HS-5 (cell line): ENCODE results near the gene ERBB4.
"Not testable (repeated sequence)": the region's sequence is repeated elsewhere in the genome, so short reads cannot be mapped to it uniquely, and the experiment has no call there.

Experiments
- DNase-seq: peaks from one replicate; pipeline ENCODE4 v3.0.0-alpha.2; 2012; ENCODE audit warnings: low read depth

Gene ERBB4

DNA sequence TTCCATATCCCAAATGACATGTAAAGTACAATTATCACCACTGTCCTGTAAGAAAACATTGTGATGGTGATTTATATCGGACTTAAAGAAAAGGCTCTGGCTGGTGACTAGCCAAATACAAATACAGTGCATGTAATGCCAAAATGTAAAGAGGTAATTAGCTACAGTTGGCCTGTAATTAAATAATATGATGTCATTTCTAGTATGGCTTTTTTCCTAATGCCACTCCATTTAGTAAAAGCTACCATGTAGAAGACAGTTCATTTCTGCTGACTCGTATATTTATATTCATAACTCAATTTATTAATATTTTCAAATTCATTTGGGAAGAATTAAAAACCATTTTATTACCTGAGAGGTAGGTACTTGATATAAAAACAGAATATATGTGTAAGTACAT lies 815.7 kb downstream of the ERBB4 start:
- no peak for DNase-seq

DNA sequence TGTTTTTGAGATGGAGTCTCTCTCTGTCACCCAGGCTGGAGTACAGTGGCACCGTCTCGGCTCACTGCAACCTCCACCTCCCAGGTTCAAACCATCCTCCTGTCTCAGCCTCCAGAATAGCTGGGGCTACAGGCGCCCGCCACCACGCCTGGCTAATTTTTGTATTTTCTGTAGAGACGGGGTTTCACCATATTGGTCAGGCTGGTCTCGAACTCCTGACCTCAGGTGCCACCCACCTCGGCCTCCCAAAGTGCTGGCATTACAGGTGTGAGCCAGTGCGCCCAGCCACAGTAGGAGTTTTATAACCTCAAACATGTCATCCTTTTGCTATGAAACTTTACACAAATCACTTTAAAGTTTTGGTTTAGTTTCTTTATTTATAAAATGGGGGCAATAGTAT lies 816.7 kb downstream of the ERBB4 start:
- DNase-seq: not testable (repeated sequence)

DNA sequence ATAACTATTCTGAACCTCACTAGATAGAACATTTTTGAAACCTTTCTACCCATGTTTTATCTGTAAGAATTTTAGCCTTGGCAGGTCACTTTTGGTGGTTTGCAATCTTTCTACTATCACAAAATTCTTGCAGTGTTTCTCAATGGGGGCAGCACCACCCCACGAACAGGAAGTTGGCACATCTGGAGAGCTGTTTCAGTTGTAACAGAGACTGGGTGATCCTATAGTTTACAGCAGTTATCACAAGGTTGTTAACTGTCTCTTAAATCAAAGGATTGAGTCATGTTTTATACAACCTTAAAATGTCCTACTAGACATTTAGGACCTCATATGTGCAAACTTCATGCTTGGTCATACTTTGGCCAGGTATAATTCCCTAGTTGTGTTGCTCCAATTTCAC lies 829.2 kb downstream of the ERBB4 start:
- DNase-seq: no peak

DNA sequence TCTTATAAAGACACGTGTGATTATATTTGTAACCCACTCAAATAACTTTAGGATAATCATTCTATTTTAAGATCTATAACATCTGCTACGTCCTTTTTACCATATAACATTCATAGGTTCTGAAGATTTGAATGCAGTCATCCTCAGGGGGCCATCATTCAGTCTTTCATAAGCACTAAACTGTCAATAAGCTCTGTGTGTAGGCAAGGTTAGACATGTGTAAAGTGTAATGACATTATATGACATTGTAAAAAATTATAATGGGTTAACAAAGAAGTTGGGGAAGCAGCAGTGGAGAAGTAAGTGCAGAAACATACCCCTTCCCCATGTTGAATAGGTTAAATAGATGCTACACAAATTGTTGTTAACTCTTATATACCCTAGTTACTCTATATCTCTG lies 845.9 kb downstream of the ERBB4 start:
- no peak for DNase-seq

DNA sequence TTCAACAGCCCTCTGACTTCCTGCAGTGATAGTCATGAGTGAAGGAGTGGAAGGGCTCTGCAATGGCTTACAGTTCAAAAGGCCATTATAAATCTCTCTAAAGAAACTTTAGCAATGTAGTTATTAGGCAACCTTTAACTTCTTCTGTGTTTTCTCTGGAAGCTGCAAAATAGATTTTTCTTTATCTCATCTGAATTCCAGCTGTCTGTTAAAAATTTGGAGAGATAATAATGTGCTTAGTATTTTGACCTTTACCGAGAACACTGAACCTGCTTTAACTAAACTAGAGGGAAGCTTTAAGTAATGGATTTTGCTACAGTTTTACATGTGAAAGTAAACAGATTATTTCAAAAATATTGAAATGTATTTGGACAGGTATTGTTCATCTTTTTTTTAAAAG lies 847.9 kb downstream of the ERBB4 start:
- no peak for DNase-seq

DNA sequence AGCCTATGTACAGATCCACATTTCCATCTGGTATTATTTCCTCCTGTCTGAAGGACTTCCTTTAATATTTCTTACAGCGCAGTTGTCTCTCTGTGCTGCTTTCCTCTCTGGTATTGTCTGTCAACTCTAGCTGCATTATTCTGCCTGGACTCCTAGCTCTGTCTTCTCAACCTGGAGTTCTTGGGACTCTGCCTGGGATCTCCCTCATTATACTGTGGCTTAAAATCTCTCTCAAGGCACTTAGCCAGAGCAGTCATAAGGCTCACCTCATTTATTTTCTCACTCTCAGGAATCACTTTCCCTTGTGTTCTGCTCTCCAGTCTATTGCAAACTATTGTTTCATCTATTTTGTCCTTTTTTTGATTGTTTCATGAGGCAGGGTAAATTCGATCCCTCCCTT lies 850.4 kb downstream of the ERBB4 start:
- DNase-seq: no peak

DNA sequence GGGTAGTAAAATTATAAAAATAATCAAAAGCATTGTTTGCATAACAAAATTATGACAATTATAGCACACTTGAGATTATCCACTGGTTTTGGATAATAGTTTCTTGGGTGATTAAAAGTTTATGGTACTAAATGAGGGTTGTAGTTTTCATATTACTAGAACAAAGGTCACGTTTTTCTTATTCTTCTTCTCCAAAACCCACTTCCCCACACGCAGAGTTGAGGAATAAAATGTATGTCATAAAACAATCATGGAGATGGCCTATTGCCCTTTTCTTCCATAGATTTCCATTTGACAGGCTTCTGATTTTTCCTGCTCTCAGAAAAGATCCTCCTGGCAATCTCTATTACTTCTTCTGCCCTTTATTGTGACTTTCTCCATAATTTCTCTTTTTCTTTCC lies 863.9 kb downstream of the ERBB4 start:
- DNase-seq: no peak

DNA sequence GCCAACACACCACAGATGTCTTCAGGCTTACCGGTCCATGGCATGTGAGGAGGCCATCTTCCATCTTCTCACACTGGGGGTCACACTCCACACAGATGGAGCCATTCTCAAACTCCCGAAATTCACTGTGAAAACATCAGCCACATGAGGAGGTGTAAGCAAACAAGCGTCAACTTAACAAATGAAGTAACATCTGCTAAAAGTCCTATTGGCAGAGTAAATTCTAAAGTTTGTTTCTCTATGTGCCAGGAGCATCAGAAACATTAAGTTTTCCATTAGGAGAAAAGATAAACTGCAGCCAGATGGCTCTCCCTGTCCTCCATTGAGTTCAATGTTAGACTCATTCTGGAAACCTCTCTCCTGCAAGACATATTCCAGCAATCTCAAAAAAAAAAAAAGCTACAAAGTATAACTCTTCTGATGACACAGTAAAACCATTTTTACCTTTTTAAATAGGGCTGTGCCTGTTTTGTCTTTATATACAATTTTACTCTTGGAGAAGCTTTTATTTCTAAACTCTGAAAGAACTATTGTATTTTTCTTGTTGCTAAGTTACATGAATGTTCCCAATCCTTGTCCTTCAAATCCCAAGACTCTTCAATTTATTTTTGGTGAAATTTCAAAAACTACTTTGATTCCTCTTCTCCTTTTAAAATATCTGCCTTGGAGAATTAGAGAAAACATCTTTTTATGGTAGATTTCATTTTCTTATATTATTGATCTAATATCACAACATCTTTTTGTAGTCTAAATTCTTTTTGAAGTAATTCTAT lies 865.3 kb downstream of the ERBB4 start:
- DNase-seq: no peak

DNA sequence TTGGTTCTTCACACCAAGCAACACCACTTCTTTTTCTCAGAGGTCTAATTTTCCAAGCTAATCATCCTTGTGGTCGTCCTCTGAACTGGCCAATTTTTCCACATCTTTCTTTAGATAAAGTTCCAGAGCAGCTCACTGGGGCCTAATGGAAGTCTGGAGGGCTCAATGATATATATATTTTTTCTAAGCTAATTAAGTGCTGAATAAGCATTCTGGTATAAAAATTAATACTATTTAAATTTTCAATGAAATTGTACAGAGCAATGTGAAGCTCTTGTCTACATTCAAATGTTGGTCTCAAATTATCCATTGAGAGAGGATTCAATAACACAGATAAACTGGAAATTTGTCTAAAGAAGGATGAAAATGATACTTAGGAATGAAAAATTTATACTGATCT lies 866.6 kb downstream of the ERBB4 start:
- DNase-seq: no peak

DNA sequence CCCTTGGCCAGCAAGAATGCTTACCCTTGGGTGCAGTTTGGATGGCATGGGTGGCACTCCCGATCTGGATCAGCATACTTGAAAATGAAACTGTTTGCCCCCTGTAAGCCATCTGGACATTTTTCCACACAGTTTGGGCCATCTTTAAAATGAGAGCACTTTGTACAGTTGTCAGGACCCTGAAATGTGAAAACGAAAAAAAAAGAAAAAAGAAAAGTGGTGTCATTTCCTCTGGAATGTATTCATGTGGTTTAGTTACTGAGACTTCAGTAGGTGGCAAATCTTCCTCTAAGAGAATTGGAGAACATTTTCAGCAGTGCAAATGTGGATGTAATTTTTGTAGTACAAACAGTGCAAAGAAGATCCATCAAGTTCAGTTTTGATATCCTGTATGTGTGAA lies 873.3 kb downstream of the ERBB4 start:
- no peak for DNase-seq

DNA sequence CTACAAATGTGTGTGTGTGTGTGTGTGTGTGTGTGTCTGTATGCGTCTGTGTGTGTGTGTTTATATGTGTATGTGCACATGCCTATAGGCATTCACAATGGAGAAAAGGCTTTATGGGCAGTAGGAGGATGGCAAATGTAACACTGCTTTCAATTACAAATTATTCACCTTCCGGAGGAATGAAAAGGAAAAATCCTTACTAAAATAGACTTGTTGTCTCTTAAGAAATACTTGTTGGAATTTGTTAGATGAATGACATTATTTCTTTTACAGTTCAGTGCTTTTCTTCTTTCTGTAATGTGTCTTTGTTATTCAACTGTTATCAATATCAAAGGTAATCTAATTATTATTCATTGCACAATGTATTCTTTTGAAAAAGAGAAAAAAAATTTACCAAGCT lies 874.3 kb downstream of the ERBB4 start:
- no peak for DNase-seq

DNA sequence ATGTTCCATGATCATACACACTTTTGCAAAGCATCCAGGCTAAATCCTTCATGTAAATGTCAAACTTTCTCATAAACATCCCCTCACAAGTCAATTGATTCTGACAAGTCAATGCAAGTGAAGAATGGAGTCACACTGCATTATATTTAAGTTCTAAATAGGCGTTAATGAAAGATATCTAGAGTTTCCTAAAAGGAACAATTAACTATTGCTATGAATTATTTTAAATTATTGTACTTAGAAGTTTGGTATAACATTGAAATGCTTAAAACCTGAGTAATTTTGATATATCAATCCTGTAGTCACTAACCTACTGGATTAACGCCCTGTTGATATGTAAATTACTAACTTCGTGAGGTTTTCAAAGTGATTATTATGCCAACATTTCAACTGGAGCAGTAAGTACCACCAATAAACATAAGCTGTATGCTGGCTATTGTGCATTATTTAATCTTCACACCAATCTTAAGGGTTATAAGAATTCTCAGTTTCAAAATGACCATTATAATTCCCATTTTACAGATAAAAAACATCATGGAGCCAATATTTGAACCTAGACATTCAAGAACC lies 884.3 kb downstream of the ERBB4 start:
- DNase-seq: no peak

DNA sequence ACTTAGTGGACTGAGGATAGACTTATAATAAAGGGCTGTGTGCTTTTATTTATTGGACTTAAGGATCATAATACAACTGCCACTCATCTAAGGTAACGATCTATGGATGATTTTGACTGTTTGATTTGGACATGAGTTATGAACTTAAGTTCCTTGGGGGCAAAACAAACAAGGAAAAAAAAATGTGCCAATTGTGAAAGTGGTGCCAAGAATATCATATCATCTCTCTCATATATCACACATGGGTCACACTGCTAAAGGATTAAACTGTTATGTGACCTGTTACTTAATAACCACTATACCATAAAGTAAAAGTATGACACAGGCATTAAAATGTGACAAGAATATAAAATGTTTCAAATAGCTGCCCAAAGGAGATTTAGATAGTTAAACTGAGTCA lies 886.3 kb downstream of the ERBB4 start:
- no peak for DNase-seq

DNA sequence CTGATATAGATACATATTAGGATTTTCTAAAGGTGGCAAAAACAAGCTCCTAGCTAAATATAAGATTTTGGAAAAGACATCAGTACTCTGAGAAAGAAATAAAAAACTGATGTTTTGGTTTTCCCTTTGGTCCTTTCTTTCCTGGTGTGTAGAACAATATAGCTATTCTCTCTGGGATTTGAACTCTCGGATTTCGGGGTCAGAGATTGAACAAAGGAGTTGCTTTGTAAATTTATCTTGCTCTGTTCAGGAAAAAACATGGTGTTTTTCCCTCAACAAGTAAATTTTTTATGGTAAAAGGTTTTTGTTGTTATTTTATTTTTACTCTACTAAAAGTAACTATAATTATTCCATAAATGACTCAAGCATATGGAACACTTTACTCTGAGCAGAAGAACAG lies 889.3 kb downstream of the ERBB4 start:
- no peak for DNase-seq

DNA sequence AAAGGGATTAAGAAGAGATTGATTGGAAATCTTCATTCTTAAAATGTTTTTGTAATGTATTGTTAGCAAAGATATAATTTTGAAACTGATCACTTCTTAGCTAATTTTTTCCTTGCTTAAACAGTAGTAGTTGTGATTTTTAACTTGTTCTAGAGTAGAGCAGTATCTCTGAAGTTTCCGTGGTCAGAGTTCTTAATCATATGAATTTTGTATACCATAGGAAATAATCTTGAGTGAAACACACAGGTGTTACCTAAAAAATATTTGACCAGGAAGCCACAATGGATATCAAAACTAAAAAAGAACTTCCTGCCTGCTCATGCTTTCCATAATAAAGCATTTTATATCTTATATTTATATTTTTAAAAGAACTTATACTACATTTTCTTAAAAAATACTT lies 907.1 kb downstream of the ERBB4 start:
- no peak for DNase-seq

DNA sequence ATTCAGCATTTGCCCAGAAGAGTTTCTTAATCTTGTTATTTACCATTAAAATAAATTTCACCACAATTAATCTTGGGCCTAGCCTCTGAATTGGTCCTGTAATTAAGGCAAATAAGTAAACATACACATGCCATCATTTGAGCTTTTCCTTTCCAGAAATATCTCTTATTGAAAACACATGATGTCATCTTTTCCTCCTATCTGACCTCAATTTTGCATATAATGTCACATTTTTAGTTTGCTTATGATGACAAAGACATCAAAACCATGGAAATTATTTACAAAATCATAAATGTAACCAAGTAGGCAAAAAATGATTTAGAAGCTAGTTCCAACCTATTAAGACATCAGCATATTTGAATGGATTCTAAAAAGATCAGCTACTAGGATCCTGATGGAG lies 915.5 kb downstream of the ERBB4 start:
- no peak for DNase-seq

DNA sequence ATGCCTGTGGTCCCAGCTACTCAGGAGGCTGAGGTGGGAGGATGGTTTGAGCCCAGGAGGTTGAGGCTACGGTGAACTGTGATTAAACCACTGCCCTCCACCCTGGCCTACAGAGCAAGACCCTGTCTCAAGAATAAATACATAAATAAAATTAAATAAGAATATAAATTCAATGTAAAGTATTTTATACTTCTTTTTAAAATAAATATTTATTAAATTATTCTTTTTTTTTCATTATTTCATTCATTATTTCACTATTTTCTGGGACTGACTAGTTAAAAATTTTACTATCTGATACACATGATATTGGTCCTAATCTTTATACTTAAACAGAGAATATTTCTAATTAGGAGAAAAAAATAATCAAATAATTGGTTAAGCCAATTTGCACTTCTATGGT lies 917.6 kb downstream of the ERBB4 start:
- no peak for DNase-seq

DNA sequence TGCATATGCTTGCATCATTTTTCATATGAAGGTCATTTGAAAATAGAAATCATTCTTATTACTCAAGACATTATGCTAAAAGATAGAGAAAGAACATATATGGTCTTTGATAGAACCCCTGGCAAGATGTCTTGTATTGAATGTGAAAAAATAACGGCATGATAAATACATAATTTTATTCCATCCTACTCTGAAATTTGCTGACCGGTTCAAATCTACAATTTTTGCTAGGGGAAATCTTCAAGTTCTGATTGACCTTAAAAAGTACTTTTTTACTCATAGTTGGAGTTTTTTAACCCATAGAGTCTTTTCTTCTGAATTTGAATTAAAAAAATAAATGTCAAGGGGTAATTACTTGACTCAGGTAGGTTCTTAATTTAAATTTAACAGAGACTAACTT lies 920.8 kb downstream of the ERBB4 start:
- no peak for DNase-seq

DNA sequence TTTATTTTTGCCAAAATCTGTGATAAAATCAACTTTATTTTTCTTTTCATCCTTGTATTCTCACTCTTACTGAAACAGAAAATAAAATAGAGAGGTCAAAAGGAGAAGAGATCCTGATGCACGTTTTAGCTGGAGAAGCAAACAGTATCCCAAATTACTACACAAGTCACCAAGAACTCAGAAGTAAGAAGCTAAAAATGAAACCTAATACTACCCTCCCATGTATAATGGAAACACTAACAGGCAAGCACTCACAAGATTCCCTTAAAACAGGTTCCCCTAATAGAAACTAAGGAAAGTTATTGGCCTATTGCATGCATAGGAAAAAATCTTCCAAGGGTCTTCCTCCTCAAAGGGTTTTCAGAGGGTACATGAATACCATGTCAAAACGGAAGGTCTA lies 927.0 kb downstream of the ERBB4 start:
- no peak for DNase-seq

DNA sequence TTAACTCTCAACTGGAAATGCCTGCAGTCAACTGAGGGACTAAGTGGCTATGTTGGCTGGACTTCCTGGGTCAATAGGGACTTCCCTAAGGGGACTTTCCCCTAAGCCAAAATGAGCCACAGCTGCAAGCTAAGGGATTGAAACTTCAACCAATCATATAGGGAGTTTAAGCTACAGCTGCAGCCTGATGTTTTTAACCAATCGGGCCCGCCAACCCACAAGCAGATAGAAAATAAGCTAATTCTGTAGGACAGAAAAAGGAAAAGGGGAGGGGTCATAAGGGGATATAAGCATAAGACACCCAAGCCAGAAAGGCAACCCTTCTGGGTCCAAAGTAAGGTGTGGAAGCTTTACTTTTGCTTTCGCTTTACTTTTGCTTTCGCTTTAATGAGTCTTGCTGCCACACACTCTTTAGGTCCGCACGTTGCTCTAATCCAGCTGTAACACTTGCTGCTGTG lies 927.5 kb downstream of the ERBB4 start:
- no peak for DNase-seq

DNA sequence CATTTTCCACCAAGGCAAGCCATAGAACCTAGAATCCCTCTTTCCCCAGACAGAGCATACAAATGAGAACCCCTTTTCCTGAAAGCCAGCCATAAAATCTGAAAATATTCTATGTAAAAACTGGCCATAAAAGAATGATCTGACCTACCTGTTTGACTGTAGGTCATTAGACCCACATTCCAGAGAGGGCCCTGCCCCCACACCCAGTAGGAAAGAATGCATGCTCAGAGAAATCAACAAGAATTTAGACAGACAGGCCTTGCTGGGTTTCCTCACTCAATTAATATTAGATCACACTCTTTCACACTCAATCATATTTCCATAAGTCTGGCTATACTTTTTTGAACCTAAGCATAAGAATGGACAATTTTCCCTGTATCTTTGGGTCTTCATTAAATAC lies 929.5 kb downstream of the ERBB4 start:
- DNase-seq: no peak

DNA sequence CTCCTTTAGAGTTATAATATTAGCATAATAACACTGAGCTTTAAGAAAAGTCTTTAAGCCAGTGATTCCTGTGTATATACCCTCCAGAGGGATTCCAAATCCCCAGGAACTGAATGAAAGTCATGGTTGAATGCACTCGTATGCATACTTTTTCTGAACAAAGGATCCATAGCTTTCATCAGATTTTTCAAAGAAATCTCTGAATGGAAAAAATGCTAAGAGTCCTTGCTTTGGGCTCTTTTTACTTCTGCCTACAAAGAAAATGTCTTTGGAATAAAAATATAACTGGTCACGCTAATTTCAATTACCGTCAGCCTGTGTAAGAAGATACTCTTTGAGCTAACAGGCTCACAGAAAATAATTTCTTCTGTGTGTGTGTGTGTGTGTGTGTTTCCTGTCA lies 939.5 kb downstream of the ERBB4 start:
- DNase-seq: no peak

DNA sequence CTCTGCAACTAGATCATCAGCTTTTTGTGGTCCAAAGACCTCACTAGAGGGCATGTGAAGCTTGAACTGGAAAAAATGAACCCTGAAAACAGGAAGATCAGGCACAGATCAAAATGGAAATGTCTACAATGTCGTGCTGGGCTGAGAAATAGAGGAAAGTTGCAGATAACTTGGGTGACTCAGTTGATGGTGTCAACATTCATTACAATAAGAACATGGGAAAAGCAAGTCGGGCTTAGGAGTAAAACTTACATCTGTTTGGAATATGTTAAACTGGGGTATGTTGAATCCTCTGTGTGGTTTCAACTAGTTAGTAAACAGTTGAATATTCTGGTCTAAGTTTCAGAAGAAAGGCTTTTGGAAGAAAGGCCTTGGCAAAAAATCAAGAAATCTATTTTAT lies 940.4 kb downstream of the ERBB4 start:
- DNase-seq: peak; percentile 15

DNA sequence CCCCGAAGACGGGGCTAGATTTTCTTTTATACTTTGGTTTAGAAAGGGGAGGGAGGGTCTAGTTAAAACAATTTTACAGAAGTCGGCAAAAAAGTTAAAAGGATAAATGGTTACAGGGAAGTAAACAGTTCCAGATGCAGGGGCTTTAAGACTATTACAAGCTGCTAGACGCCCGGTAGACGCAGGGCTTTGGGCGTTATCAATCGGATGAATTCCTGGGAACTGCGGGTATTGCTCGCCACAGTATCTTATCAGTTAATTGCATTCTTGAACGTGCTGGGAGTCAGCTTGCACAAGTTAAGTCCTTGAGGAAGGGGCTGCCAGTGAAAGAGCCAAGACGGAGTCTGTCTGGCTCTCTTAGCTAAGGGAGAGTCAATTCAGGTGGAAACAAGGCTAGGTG lies 946.6 kb downstream of the ERBB4 start:
- DNase-seq: not testable (repeated sequence)
